Hematopoietic multipotent progenitor cell treated with erythropoietin and hydrocortisone succinate and interleukin-3 and kit ligand, for 15 days (in vitro differentiated cells): Measurements from ENCODE around the gene SUMF1.

Experiments
- DNase-seq: peaks from one replicate; pipeline ENCODE4 v3.0.0-alpha.2; 2015; ENCODE audit warnings: low spot score

SUMF1 gene

DNA sequence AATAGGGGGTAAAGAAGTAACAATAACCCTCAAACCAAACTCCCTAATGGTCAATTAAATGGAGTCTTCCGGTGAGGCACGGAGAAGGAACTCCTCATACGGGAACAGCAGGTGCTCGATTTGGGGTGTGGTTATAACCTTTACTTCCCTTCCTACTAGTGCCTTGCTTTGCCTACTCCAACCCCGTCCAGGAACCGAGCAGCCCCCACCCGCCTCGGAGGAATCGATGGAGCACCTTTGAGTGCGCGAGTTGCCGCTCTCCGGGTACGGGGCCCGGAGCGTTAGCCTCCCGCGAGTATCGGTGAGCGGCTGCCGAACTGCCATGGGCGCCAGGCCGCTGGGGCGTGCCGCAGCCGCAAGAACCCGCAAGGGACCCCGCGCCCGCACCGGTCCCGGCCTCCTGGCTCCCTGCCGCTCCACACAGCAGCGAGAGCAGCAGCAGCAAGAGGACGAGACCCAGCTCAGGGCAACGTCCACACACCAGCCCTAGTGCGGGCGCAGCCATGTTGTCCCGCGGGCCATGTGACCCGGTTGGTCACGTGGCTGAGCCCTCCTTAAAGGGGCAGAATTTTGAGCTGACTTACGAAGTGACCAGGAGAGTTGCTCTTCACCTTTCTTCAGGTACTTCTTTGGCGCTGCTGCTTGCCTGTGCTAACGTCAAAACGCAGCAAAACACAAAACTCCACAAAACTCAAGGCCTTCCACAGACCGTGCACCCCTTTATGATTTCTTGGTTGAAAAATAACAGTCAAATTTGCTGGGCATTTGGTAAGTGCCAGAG lies at the start of gene SUMF1:
Gene SUMF1, minus strand, starts transcription at position 529 of the 781 bp plus-strand sequence. Its CDS starts 24 bp downstream, at position 505.
- DNase-seq, result peak; percentile 82

DNA sequence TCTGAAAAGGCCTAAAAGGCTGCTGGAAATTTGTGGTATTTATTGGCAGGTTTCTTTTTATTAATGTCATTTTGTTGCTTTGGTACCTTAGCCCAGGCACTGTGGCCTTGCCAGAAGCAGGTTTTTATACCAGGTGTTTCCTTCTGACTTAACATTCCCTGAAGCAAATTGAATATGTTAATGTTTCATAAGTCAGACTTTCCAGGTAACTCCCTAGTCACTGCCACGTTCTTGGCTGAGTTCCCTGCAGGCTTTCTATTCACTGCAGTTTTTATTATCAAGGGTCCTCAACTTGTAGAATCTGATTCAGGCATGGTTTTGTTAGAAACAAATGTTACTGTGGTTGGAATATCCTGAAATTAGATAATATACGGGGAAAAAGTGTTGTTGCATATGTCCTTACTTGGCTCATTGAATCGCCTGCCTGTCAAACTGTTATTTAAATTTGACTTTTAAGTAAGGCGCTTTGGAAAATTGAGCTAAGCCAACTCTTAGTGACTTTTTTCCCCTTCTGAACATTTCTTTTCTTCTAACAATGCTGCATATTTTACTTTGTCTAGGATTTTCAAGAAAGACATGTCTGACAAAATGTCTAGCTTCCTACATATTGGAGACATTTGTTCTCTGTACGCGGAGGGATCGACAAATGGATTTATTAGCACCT lies 49.0 kb upstream of the SUMF1 start:
- no peak for DNase-seq

DNA sequence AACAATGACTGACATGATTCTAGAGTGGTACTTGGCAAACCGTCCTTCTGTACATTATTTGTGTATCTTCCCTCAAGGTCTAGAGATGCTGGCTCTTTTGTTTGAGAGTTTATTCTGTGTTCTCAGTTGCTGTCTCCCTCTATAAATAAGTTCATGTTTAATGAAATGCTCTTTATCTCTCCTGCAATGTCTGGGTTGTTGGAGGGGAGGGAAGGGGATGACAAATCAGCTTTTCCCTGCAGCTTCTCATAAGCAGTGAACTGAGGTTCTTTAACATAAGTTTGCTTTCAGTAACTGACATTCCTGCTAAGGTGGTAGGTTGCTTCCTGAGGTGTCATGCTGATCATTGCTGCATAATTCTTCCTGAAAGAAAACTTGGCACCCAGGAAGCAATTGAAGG lies 47.8 kb upstream of the SUMF1 start:
- DNase-seq, result no peak

DNA sequence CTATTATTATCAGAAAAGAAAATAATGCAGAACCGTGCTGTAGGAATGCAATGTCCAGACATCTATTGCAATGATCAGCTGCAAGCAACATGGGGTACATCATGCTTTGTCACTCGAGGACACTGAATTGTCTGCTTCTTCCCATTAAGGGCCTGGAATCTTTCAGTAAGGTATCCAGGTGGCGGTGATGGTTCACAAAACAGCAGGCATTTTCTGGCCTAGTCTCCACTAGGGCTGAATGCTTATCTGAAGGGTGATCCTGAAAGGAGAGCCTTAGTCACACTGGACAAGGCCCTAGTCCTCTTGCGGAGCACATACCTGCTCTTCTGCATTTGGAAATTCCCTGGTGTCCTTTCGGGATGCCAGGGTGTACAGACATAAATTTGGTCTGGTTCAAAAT lies 47.3 kb upstream of the SUMF1 start:
- DNase-seq, result no peak

DNA sequence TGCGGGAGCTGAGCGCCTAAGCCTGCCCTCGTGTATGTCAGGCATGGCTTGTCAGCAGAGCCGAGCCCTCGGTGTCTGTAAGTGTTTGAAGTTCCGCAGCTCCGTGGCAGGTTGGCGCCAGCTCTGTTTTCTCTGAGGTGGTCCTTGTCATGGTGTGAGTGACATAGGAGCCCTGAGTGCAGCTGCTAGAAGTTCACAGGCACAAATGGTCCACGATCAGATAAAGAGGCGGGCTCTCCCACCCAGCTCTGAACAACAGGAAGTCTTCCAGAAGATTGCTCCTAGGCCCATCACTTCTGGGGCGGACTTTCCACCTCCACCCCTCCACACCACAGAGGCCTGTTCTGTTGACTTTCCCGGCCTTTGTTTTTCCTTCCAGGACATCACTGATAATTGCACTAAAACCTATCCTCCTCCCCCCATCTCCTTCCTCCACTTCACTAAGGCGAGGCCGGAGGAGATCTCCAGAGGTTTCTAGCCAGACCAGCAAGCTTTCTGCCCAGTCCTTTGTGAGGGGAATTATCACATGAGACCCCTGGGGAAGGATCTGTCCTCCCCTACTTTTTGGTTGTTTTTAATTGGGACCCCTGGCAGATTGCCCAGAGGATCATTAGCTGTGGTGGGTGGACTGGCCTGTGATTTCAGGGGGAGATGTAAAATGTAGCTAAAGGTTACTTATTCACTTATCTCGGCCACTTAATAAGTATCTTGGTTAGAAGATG lies 46.0 kb upstream of the SUMF1 start:
- no peak for DNase-seq

DNA sequence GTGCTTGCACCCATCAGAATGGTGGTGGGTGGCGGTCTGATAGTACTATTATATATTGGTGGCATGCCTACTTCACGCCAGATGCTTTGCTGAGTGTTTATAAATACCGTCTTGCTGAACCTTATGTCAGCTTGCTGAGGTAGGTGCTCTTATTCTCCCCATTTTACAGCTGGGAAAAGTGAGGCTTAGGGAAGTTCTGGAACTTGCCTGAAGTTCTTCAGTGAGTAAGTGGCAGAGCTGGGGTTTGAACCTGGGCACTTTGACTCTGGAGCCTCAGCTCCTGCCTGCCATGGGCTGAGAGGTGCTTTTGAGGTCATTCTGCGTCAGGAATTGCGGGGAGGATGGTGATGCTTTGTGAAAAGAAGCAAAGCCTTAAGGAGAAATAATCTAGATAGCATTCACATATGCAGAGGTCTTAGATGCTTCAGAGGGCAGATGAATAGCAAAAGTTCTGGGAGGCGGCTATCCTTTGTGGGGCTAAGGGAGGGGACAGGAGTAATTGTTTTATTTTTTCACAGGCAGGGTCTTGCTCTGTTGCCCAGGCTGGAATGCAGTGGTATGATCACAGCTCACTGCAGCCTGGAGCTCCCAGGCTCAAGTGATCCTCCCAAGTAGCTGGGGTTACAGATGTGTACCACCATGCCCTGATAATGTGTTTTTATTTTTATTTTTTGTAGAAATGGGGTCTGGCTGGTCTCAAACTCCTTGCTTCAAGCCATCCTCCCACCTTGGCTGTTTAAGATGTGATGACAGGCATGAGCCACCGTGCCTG lies 44.6 kb upstream of the SUMF1 start:
- no peak for DNase-seq

DNA sequence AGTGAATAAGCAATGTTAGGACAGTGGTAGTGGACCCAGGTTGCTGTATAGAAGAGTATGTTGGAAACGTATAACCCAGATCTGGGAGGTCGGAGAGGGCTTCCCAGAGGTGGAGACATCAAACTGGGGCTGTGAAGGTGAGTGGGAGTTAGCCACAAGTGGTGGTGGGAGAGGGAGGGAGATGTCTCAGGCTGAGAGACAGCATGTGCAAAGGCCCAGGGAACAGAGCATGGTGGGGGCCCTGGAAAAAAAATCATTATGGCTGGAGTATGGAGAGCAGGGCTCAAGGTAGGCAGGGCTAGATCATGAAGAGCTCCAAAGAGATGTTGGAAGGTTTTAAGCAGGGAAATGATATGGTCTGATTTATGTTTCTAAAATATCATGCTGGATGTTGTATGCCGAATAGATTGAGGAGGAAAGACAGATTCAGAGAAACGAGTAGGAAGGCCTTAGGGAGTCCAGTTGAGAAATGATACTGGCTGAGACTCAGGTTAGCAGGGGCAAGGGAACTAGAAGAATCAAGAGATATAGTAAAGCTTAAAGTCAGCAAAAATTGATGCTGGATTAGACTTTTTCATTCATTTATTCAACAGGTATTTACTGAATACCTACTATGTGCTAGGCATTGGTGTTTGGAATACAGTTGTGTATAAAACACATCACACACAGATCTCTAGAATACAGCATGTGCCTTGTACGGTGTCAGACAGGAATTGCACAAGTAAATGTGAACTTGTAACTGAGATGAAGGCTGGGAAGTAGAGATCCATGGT lies 43.1 kb upstream of the SUMF1 start:
- DNase-seq, result no peak

DNA sequence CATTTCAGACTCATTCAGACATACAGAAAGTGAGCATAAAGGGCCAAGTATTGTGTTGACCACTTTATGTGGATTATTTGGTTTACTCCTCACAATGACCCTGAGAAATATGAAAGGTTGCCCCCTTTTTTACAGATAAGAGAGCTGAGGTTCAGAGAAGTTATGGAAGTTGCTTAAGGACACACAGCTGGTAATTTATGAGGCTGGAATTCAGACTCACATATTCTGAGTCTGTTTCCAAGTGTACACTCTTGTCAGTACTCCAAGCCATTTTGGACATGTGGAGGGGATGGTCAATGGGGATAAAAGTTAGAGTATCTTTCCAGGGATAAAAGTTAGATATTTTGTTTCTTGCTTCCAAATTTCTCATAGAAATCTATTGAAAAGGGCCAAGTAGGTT lies 42.0 kb upstream of the SUMF1 start:
- DNase-seq, result no peak

DNA sequence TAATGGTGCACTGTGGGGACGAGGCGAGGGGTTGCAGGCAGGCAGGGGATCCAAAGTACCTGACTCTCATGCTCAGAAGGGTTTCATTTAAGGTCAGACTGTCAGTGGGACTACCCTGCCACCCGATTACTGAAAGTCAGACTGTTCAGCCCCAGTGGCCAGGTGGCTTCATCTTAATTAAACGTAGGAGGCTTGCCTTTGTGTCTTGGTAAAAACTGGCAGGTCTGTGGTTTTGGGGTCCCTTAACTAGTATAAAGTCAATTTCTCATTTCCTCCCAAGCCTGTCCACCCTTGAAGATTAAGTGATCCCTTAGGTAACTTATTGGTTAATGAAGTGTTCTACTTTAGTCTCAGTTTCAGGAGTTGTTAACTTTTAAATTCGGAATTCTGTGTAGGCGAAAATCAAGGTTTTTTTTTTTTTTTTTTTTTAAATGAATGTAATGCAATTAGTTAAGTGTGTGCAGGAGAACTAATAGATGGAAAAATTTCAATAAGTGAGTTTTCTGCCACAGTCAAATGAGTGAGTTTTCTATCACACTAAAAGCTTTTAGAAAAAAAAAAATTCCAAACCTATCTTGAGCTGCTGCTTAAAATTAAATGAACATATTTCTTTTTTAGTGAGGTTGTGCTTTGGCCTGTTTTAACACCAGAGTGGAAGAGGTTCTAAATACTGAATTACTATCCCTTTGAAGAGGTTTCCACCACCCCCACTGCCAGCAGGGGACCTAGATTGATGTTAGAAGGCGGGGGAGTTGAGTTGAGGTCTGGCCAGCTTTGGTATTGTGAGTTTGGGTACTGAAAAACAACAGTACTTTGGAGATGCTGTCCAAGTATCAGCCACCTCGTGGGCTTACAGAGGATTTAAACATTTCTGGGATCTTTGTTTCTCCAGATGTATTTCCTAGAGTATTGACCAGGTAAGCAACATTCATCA lies 41.2 kb upstream of the SUMF1 start:
- no peak for DNase-seq

DNA sequence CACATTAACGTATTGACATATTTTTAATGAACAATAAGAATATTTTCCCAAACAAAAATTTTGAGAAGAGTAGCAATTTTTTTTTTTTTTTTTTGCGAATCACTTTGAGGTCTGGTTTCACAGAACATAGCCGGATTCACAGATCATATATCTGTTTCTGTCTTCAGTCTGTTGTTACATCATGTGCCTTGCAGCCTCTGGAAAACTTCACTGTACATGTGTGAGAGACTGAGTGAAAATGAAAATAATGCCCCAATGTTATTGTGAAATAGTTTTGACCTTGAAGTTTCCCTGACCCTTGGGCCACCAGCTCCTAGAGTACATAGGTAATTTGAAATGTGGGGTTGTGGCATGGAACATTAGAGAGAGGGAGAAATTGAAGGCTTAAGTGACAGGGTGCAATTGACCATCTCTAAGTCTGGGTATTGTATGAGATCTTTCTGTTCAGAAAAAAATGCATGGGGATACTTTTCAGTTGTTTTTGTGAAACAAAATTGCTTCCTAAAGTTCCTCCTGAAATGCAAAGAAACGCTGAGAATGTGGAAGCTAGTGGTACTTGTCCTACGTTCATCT lies 40.0 kb upstream of the SUMF1 start:
- DNase-seq, result no peak

DNA sequence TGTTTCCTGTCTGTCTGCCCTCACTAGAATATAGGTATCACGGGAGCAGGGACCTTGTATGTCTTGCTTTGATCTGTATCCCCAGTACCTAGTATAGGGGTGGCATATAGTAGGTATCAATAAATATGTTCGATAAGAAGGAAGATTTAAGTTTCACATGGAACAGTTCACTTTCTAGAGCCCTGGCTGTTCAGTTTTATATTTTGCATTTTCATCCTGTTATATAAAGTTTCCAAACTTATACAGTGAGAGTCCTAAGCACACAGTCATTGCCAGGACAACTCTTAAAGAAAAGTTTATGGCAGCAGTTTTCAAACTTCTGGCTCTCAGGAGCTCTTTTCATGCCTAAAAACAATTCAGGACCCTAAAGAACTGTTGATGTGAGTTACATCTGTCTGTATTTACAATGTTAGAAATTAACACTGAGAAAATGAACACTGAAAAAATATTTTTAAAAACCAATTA lies 39.5 kb upstream of the SUMF1 start:
- no peak for DNase-seq

DNA sequence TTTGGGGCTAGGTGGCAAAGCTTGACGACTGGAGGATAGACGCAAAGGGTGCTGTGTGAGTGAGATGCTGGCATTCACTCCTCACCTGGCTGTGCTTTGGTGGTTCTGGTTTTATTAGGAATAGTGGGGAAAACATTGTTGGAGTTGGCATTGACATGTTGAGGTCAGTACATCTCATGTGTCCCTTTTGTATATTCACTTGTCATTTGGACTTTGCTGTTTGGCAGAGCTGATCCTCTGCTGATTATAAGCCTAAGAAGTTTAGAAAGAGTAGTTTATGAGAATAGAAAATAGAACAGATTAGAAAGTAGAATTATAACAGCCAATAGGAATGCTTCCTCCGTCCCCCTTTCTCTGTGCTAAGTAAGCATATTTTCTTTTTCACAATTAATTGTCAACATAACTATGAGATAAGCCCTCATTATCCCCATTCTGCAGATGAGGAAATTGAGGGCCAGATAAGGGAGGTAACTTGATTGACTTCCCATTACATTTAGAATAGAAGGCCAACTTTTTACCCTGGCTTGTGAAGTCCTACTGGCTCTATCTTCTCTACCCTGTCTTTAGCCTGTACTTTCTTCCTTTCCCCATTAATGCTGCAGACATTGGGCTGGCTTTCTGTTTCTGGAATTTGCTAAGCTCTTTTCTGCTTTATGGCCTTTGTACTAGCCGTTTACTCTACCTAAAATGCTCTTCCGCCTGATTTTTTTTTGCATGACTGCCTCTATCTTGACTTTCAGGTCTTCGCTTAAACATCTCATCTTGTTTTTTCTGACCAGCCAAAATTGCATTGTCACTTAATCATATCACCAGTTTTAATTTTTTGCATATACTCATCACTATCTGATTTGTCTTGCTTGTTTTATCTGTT lies 38.9 kb upstream of the SUMF1 start:
- no peak for DNase-seq

DNA sequence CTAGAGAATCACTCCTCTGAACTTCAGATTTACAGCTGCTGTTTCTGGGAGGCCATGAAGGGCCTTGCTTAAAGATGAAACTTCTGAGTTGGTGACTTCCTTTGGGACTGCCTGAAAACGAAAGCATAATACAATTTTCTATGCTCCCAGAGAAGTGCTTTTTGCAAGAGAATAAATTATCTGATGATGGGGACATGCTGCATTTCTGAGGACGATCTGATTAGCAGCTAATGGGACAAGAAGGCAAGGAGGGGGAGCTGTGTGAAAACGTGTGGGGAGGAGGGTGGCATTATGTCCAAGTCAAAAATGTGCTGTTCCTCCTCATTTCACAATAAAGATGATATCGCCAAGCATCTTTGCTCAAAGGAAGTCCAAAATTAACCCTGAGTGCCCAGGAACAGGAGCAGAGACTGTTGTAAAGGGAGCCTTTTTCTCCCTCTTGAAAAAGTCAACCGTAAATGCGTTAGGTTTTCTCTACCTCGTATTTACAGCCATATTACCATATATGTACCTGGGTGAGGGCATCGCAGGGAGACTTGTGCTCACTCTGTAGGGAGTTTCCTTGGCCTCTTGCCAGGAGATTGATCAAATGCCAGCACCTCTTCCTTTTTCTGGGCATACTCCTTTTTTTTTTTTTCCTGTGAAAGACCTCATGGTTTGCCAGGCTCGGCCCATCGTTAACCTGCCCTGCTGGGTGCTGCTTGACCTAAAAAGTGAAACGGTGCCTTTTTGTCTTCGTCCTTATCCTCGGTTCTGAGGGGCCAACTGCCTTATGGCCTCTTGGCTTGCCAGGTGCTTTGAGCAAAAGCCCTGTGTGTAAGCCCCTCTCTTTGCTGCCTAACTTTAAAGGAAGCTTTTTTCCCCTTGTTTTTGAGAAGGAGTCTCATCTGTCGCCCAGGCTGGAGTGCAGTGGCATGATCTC lies 37.5 kb upstream of the SUMF1 start:
- DNase-seq, result peak; percentile 84

DNA sequence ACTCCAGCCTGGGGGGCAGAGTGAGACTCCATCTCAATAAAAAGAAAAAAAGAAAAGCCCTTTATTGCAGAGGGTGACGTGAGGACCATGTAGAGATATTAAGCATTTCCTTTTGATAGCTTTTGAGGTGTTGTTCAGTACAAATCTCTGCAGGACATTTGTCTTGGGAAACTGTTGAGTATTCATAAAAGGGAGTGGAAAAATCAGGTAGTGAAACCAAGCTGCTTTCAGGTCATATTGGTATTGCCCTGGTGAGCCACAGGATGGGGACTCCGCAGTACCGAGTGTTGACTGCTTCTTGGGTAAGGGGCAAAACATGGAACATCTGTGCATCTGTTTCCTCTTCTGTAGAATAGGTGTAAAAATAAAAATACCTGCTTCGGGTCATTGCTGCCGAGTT lies 36.0 kb upstream of the SUMF1 start:
- DNase-seq, result no peak

DNA sequence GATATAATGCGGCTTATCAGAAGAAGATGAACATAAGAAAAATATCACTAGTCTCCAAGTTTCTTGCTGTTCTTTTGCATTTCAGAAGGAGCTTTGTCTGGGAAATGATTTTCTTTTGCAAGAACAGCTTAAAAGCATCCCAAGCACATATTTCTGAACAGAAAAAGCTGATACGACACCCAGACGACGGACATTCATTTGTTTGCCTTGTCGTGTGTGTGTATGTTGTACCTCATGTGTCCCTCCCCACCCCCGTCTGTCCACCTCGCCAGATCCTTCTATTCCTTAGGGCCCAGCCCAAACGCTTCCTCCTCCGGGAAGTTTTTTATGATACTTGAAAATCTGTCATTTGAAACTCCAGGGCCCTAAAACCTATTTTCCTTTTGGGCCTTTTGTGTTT lies 34.9 kb upstream of the SUMF1 start:
- no peak for DNase-seq

DNA sequence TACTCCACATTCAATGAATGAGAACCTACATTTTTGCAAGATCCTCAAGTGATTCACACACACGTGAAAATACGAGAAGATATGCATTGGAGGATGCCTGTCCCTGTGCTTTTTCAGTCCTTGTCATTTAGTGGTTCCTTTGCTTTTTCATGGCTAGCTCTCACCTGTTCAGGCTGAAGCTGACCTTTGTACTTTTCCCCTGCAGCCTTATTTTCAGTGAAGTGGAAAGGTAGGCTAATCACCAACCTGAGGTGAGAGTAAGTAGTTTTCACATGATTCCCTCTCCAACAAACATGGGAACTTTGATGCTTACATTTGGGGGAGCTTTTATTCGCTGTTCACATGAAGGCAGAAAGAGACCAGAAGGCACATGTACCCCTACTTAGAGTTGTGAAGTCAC lies 34.4 kb upstream of the SUMF1 start:
- no peak for DNase-seq

DNA sequence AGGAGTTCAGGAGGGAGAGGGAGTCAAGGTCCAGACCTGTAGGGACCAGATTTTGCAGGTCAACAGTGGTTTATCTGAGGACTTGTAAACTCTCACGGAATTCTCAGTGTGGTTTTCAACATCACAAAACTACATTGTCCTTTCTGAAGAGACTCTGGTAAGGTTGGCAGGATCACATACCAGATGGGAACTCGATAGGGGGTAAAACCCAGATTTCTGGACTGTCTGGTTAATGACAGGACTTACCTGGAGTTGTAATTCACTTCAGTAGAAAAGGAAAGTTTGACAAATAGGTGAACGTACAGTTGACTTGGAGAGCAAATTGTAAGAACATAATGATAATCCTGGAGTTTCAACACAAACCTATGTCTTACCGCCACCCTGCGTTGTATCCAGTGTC lies 31.4 kb upstream of the SUMF1 start:
- DNase-seq, result no peak

DNA sequence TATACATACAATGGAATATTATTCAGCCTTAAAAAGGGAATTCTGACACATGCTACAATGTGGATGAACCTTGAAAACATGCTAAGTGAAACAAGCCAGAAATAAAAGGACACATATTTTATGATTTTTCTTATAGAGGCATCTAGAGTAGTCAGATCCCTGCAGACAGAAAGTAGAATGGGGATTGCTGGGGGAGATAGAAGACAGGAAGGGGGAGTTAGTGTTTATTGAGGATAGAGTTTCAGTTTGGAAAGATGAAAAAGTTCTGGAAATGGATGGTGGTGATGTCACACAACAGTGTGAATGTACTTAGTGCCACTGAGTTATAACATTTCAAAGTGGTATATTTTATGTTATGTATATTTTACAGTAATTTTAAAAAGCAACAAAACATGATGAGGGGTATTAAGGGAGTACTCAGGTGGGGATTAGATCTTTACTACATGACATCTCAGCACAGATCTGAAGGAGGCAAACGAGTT lies 30.8 kb upstream of the SUMF1 start:
- DNase-seq, result no peak
